ENCODE measurements around the gene TAF1C.

The TAF1C gene

DNA sequence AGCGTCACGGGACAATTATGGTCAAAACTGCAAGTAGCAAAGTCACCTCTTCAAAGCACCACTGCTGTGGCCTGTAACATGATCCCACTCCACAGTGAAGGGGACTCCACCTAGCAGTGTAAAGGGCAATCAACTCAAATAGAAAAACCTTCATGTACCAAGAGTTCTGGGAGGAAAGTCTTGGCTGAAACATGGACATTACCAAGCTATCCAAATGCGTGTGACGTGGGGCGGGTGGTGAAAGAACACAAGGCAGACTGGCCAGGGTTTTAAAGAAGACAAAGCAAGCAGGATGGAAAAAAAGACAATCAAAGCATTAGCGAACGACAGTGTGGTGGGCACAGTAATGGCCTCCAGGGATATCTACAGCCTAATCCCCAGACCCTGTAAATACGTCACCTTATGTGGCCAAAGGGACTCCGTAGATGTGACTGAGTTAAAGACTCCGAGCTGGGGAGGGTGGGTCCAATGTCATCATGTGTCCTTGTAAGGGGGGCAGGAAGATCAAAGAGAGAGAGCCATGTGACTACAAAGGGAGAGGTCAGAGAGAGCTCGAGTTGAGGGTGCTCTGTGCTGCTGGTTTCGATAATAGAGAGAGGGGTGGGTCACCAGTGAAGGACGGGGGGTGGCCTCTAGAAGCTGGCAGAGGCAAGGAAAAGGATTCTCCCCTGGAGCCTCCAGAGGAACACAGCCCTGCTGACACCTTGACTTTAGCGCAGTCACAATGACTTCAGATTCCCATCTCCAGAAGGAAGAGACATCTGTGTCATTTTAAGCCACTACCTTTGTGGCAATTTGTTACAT, 47.8 kb downstream of the TAF1C start:
- Mint-ChIP-seq H3K27ac (ENCODE audit: low read depth) (no peak overlapping the region), H3K27me3 (no peaks in the 10 kb centered on the region), H3K36me3 (ENCODE audit: insufficient read depth) (peaks cover under 1% of the 10 kb centered on the region), H3K4me1 (peaks cover 42% of the 10 kb centered on the region), H3K9me3 (no peaks in the 10 kb centered on the region), H3K4me3 (no peak overlapping the region)
- DNase-seq (ENCODE audit: low spot score in 2 of 2) (no peak), ATAC-seq (replicated peaks; ENCODE audit: extremely low read depth, poor library complexity, severe bottlenecking) (no peak)

DNA sequence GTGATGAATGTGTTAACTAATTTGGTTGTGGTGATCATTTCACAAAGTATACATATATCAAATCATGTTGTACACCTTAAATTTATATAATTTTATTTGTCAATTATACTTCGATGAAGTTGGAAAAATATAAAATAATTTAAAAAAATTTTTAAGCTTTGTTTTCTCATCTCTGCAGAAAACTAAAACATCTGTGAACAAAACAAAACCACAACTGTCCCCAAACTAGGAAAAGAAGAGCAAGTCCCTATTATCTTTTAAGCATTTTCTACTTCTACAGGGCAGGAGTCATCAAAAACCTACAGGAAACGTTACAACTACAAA, 48.4 kb downstream of the TAF1C start:
- Mint-ChIP-seq H3K9me3 (no peaks in the 10 kb centered on the region), H3K4me1 (peaks cover 40% of the 10 kb centered on the region), H3K36me3 (ENCODE audit: insufficient read depth) (no peaks in the 10 kb centered on the region), H3K4me3 (no peak overlapping the region), H3K27me3 (no peaks in the 10 kb centered on the region), H3K27ac (ENCODE audit: low read depth) (no peak overlapping the region)
- ATAC-seq (replicated peaks; ENCODE audit: extremely low read depth, poor library complexity, severe bottlenecking) (no peak), DNase-seq (ENCODE audit: low spot score in 2 of 2) (no peak)

DNA sequence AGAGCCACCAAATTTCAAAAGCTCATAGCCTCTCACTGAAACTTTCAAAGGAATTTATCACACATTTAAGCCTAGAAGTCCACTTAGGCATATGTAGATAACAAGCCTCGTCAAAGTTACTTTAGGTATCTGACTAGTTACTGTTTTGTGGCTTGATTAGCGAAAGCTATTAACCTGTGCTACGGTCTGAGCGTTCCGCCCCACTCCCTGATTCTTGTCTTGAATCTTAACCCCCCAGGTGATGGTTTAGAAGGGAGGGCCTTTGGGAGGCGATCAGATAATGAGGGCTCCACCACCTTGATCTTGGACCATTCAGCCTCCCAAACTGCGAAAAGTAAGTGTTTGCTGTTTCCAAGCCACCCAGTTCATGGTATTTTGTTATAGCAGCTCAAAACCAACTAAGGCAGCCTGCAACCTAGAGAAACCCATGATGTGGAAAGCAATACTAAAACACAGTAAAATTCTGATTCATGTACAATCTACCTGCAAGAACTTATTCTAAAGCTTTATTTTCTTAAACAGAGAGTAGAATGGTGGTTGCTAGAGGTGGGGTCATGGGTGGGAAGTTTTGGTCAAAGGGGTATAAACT, 49.0 kb downstream of the TAF1C start:
- Mint-ChIP-seq H3K9me3 (no peaks in the 10 kb centered on the region), H3K27ac (ENCODE audit: low read depth) (no peak overlapping the region), H3K36me3 (ENCODE audit: insufficient read depth) (no peaks in the 10 kb centered on the region), H3K4me3 (no peak overlapping the region), H3K27me3 (no peaks in the 10 kb centered on the region), H3K4me1 (peaks cover 34% of the 10 kb centered on the region)
- no peak for ATAC-seq (replicated peaks; ENCODE audit: extremely low read depth, poor library complexity, severe bottlenecking)
- no peak for DNase-seq (ENCODE audit: low spot score in 2 of 2)

GRCh38 chr16:84137287-84137686, 49.6 kb downstream of the TAF1C start:
- H3K36me3 Mint-ChIP-seq (ENCODE audit: insufficient read depth): no peaks in the 10 kb centered on the region
- no peak overlapping the region for H3K4me3 Mint-ChIP-seq
- H3K27ac Mint-ChIP-seq (ENCODE audit: low read depth): no peak overlapping the region

GRCh38 chr16:84136331-84137125, 50.3 kb downstream of the TAF1C start:
- no peaks in the 10 kb centered on the region for H3K27me3 Mint-ChIP-seq
- peaks cover 28% of the 10 kb centered on the region for H3K4me1 Mint-ChIP-seq
- H3K4me3 Mint-ChIP-seq: no peak overlapping the region
- H3K36me3 Mint-ChIP-seq (ENCODE audit: insufficient read depth): peaks cover 3% of the 10 kb centered on the region
- no peaks in the 10 kb centered on the region for H3K9me3 Mint-ChIP-seq
- DNase-seq (ENCODE audit: low spot score in 2 of 2) (no peak), ATAC-seq (replicated peaks; ENCODE audit: extremely low read depth, poor library complexity, severe bottlenecking) (no peak)
- H3K27ac Mint-ChIP-seq (ENCODE audit: low read depth): no peak overlapping the region

More at GRCh38 chr16:84137287-84137686, 49.6 kb downstream of the TAF1C start:
- ATAC-seq (replicated peaks; ENCODE audit: extremely low read depth, poor library complexity, severe bottlenecking) (no peak), DNase-seq (ENCODE audit: low spot score in 2 of 2) (no peak)
- Mint-ChIP-seq H3K4me1 (peaks cover 32% of the 10 kb centered on the region), H3K9me3 (no peaks in the 10 kb centered on the region), H3K27me3 (no peaks in the 10 kb centered on the region)

DNA sequence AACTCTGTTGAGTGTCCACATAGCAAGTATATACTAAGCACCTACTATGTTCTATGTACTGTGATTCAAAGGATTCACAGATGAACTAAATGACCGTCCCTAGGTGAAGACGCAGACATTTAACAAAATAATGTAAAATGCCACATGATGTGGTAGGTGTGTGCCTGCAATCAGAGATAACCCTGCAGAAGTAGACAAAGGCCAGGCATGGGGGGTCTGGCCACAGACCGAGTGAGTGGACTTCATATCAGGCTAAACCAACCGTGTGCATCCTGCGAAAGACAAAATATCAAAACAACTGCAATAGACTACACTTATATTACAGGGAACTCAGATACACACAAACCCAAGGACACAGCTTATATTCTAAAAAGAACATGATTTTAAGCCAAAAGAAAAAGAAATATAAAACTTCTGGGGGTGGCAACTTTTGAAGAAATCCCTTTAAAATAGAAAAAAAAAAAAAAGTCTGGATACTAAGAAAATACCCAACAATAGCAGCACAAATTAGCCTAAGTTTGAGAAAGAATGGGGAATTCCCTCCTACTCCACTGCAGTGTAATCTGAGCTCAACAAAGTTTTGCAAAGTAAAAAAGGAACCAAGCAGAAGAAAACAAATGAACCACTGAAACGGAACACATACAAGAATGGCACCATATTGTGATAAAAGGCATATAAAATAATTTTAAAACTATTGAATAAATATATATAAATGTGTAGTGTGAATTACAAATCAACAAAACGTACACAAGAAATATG, 54.2 kb downstream of the TAF1C start:
- no peak overlapping the region for H3K27ac Mint-ChIP-seq (ENCODE audit: low read depth)
- H3K27me3 Mint-ChIP-seq: no peaks in the 10 kb centered on the region
- H3K36me3 Mint-ChIP-seq (ENCODE audit: insufficient read depth): peaks cover 12% of the 10 kb centered on the region
- ATAC-seq (replicated peaks; ENCODE audit: extremely low read depth, poor library complexity, severe bottlenecking) (no peak), DNase-seq (ENCODE audit: low spot score in 2 of 2) (no peak)
- H3K4me1 Mint-ChIP-seq: peaks cover 17% of the 10 kb centered on the region
- H3K9me3 Mint-ChIP-seq: no peaks in the 10 kb centered on the region
- no peak overlapping the region for H3K4me3 Mint-ChIP-seq

DNA sequence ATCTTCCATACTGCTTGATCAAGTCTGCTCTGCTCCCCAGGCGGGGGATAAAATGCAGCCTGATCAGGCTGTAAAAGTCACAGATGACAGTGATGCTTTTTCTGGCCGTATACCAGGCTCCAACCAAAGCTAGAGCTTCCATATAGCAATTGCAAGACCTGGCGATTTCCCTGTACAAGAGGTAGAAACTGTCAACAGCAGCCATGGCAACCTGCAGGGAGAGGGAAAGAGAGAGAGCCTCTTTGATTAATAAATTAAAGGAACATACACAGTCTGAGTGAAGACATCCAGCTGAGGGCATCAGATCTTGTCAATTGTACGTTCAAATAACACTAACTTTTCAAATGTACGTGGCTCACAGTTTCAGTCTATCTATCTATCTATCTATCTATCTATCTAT, 55.7 kb downstream of the TAF1C start:
- no peaks in the 10 kb centered on the region for H3K27me3 Mint-ChIP-seq
- no peak for ATAC-seq (replicated peaks; ENCODE audit: extremely low read depth, poor library complexity, severe bottlenecking)
- DNase-seq (ENCODE audit: low spot score in 2 of 2): no peak
- H3K4me3 Mint-ChIP-seq: no peak overlapping the region
- H3K4me1 Mint-ChIP-seq: peaks cover 6% of the 10 kb centered on the region
- H3K9me3 Mint-ChIP-seq: no peaks in the 10 kb centered on the region
- H3K36me3 Mint-ChIP-seq (ENCODE audit: insufficient read depth): peaks cover 19% of the 10 kb centered on the region
- no peak overlapping the region for H3K27ac Mint-ChIP-seq (ENCODE audit: low read depth)
